ENCODE data around the gene LSAMP.

Gene LSAMP

DNA sequence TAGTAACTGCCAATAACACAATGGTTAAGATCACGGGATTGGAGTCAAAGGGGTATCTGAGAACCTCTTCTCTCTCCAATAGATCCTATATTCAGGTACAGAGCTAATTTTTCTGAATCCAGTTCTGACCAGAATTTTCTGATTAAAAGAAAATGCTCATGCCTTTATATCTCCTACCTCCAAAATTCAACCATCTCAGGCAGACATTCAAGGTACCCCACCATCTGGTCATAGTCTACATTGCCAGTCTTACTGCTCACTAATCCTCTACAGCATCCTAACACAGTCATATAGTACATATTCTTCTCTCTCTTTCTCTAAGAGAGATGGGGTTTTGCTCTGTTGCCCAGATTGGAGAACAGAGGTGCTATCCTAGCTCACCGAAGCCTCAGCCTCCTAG, 59.1 kb downstream of the LSAMP start:
- DNase-seq (ENCODE audit: low read depth) = no peak
- no peak overlapping the region for H3K4me3 ChIP-seq (ENCODE audit: control insufficient read depth, low read depth, low read length)
- no peak for TF ChIP-seq CTCF (conservative IDR thresholded peaks at IDR 0.05; ENCODE audit: control insufficient read depth, insufficient read depth, low read depth, low read length)

GRCh38 chr3:116384717-116385116, 60.6 kb downstream of the LSAMP start:
- H3K4me3 ChIP-seq (ENCODE audit: control insufficient read depth, low read depth, low read length) = no peak overlapping the region
- DNase-seq (ENCODE audit: low read depth) = no peak
- no peak for TF ChIP-seq CTCF (conservative IDR thresholded peaks at IDR 0.05; ENCODE audit: control insufficient read depth, insufficient read depth, low read depth, low read length)

GRCh38 chr3:116378077-116378476, 67.2 kb downstream of the LSAMP start:
- no peak overlapping the region for H3K4me3 ChIP-seq (ENCODE audit: control insufficient read depth, low read depth, low read length)
- DNase-seq (ENCODE audit: low read depth) = no peak
- no peak for TF ChIP-seq CTCF (conservative IDR thresholded peaks at IDR 0.05; ENCODE audit: control insufficient read depth, insufficient read depth, low read depth, low read length)

- DNase-seq (ENCODE audit: low read depth) = no peak
- TF ChIP-seq CTCF (conservative IDR thresholded peaks at IDR 0.05; ENCODE audit: control insufficient read depth, insufficient read depth, low read depth, low read length) = no peak
- no peak overlapping the region for H3K4me3 ChIP-seq (ENCODE audit: control insufficient read depth, low read depth, low read length)
Observed at GRCh38 chr3:116374901-116375300, 70.4 kb downstream of the LSAMP start.

DNA sequence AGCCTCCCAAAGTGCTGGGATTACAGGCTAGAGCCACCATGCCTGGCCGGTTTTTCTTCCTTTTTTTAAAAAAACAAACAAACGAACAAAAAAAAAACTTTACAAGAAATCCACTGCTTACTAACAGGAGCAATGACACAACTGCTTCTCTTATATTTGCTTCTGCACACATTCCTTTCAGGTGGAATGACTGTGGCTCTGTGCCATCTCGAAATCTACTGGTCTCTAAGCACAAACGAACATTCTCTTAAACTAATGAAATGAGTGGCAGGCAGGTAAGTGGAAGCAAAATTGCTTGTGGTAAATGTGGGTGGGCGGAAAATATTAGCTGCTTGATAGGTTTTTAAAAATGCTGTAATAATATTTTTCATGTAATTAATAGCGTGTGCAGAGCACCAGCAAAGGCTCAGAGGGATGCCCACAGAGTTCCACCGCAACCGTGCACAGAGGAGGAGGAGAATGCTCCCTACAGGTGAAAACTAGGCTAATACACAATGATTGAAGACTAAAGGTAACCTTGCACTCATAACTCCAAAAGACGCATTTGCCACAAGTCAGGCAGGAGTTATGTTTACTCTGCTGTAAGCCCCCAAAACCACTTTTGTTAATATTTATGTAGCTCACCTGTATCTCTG, 77.4 kb downstream of the LSAMP start:
- DNase-seq (ENCODE audit: low read depth) = no peak
- H3K4me3 ChIP-seq (ENCODE audit: control insufficient read depth, low read depth, low read length) = no peak overlapping the region
- no peak for TF ChIP-seq CTCF (conservative IDR thresholded peaks at IDR 0.05; ENCODE audit: control insufficient read depth, insufficient read depth, low read depth, low read length)

- no peak for TF ChIP-seq CTCF (conservative IDR thresholded peaks at IDR 0.05; ENCODE audit: control insufficient read depth, insufficient read depth, low read depth, low read length)
- DNase-seq (ENCODE audit: low read depth) = no peak
- H3K4me3 ChIP-seq (ENCODE audit: control insufficient read depth, low read depth, low read length) = no peak overlapping the region
Observed at GRCh38 chr3:116356056-116356455, 89.2 kb downstream of the LSAMP start.

GRCh38 chr3:116354382-116354781, 90.9 kb downstream of the LSAMP start:
- no peak for TF ChIP-seq CTCF (conservative IDR thresholded peaks at IDR 0.05; ENCODE audit: control insufficient read depth, insufficient read depth, low read depth, low read length)
- no peak for DNase-seq (ENCODE audit: low read depth)

More at GRCh38 chr3:116354382-116354781, 90.9 kb downstream of the LSAMP start:
- H3K4me3 ChIP-seq (ENCODE audit: control insufficient read depth, low read depth, low read length) = no peak overlapping the region
